ENCODE results near the gene KCNH5. TPM values are rescaled to one million over a fixed set of nuclear protein-coding genes. Genes with fewer than 3 reads are reported as not detected.

Gene KCNH5
- total RNA-seq, 1 donor from 2014 or later: not detected

GRCh38 chr14:62684376-62684775 is 360.9 kb downstream of the KCNH5 start:
- DNase-seq (ENCODE audit: extremely low read depth, low read depth, low spot score): no peak

- no peak for DNase-seq (ENCODE audit: extremely low read depth, low read depth, low spot score)
Measured at GRCh38 chr14:62682208-62682607, 363.1 kb downstream of the KCNH5 start.

GRCh38 chr14:62674563-62675237 is 370.6 kb downstream of the KCNH5 start:
- no peak for DNase-seq (ENCODE audit: extremely low read depth, low read depth, low spot score)

GRCh38 chr14:62673014-62673755 is 372.1 kb downstream of the KCNH5 start:
- DNase-seq (ENCODE audit: extremely low read depth, low read depth, low spot score): no peak

- no peak for DNase-seq (ENCODE audit: extremely low read depth, low read depth, low spot score)
Measured at GRCh38 chr14:62670526-62670925, 374.7 kb downstream of the KCNH5 start.

- no peak for DNase-seq (ENCODE audit: extremely low read depth, low read depth, low spot score)
Measured at GRCh38 chr14:62667421-62667914, 377.8 kb downstream of the KCNH5 start.

GRCh38 chr14:62665286-62665685 is 380.0 kb downstream of the KCNH5 start:
- no peak for DNase-seq (ENCODE audit: extremely low read depth, low read depth, low spot score)

- DNase-seq (ENCODE audit: extremely low read depth, low read depth, low spot score): no peak
Measured at GRCh38 chr14:62663456-62663821, 381.8 kb downstream of the KCNH5 start.

- DNase-seq (ENCODE audit: extremely low read depth, low read depth, low spot score): no peak
Measured at GRCh38 chr14:62662811-62663455, 382.3 kb downstream of the KCNH5 start.

- DNase-seq (ENCODE audit: extremely low read depth, low read depth, low spot score): no peak
Measured at GRCh38 chr14:62661818-62662217, 383.4 kb downstream of the KCNH5 start.

GRCh38 chr14:62658631-62659030 is 386.6 kb downstream of the KCNH5 start:
- DNase-seq (ENCODE audit: extremely low read depth, low read depth, low spot score): no peak

GRCh38 chr14:62657376-62657775 is 387.9 kb downstream of the KCNH5 start:
- no peak for DNase-seq (ENCODE audit: extremely low read depth, low read depth, low spot score)

- DNase-seq (ENCODE audit: extremely low read depth, low read depth, low spot score): no peak
Measured at GRCh38 chr14:62655166-62655565, 390.1 kb downstream of the KCNH5 start.

- DNase-seq (ENCODE audit: extremely low read depth, low read depth, low spot score): no peak
Measured at GRCh38 chr14:62654641-62655040, 390.6 kb downstream of the KCNH5 start.

Other genes with a start within 250 kb of the KCNH5 start
- 57.3 and 103 TPM in 2 replicates for gene RHOJ, start 159.0 kb upstream of the KCNH5 start, total RNA-seq